Activated naive CD4-positive, alpha-beta T cell treated with anti-CD3 and anti-CD28 coated beads, Interleukin-2, amount 50 U/mL, for 24 hours (primary cell): ENCODE results near the gene PSMA8.
"Not testable (repeated sequence)": the region's sequence is repeated elsewhere in the genome, so short reads cannot be mapped to it uniquely, and the experiment has no call there.

ENCODE experiments used
- H3K27ac Mint-ChIP-seq: one replicate; pipeline ENCODE4 v1.8.0; 2021; ENCODE audit warnings: mild to moderate bottlenecking, mixed read lengths
- H3K27me3 Mint-ChIP-seq: one replicate; pipeline ENCODE4 v1.8.0; 2021; ENCODE audit warnings: mixed read lengths
- H3K36me3 Mint-ChIP-seq: one replicate; pipeline ENCODE4 v1.8.0; 2021; ENCODE audit warnings: mixed read lengths
- H3K4me1 Mint-ChIP-seq: one replicate; pipeline ENCODE4 v1.8.0; 2021; ENCODE audit warnings: mixed read lengths
- H3K4me3 Mint-ChIP-seq: one replicate; pipeline ENCODE4 v1.8.0; 2021; ENCODE audit warnings: mild to moderate bottlenecking, mixed read lengths
- H3K9me3 Mint-ChIP-seq: one replicate; pipeline ENCODE4 v1.8.0; 2021; ENCODE audit warnings: mixed read lengths

The PSMA8 gene

GRCh38 chr18:26128192-26128591 lies 5.5 kb upstream of the PSMA8 start:
- H3K4me3 Mint-ChIP-seq, H3K27ac Mint-ChIP-seq, H3K27me3 Mint-ChIP-seq, H3K36me3 Mint-ChIP-seq, H3K4me1 Mint-ChIP-seq, H3K9me3 Mint-ChIP-seq: not testable (repeated sequence)

GRCh38 chr18:26134107-26134506 lies 438 bp downstream of the PSMA8 start:
- Mint-ChIP-seq H3K4me1 (peaks cover 3% of the 10 kb centered on the region), H3K27me3 (no peaks in the 10 kb centered on the region), H3K4me3 (peak overlapping the region; percentile 82), H3K27ac (peak overlapping the region; percentile 76), H3K9me3 (peaks cover 5% of the 10 kb centered on the region), H3K36me3 (no peaks in the 10 kb centered on the region)

GRCh38 chr18:26135548-26135947 lies 1.9 kb downstream of the PSMA8 start:
- H3K27me3 Mint-ChIP-seq, result no peaks in the 10 kb centered on the region
- H3K4me1 Mint-ChIP-seq, result peaks cover 3% of the 10 kb centered on the region
- no peak overlapping the region for H3K27ac Mint-ChIP-seq
- peaks cover under 1% of the 10 kb centered on the region for H3K9me3 Mint-ChIP-seq
- H3K36me3 Mint-ChIP-seq, result peaks cover 1% of the 10 kb centered on the region
- H3K4me3 Mint-ChIP-seq, result no peak overlapping the region

- no peak overlapping the region for H3K27ac Mint-ChIP-seq
- no peaks in the 10 kb centered on the region for H3K9me3 Mint-ChIP-seq
- H3K4me3 Mint-ChIP-seq, result no peak overlapping the region
- peaks cover 4% of the 10 kb centered on the region for H3K4me1 Mint-ChIP-seq
- H3K36me3 Mint-ChIP-seq, result no peaks in the 10 kb centered on the region
- H3K27me3 Mint-ChIP-seq, result no peaks in the 10 kb centered on the region
These were observed 23.7 kb downstream of the PSMA8 start for GRCh38 chr18:26157326-26157725.

- no peak overlapping the region for H3K27ac Mint-ChIP-seq
These were observed 25.7 kb downstream of the PSMA8 start for GRCh38 chr18:26159353-26159752.

GRCh38 chr18:26164571-26164970 lies 30.9 kb downstream of the PSMA8 start:
- H3K27ac Mint-ChIP-seq, result no peak overlapping the region
- H3K4me1 Mint-ChIP-seq, result peaks cover 2% of the 10 kb centered on the region
- no peaks in the 10 kb centered on the region for H3K9me3 Mint-ChIP-seq
- H3K27me3 Mint-ChIP-seq, result no peaks in the 10 kb centered on the region
- H3K36me3 Mint-ChIP-seq, result no peaks in the 10 kb centered on the region
- H3K4me3 Mint-ChIP-seq, result no peak overlapping the region

More at GRCh38 chr18:26159353-26159752, 25.7 kb downstream of the PSMA8 start:
- no peaks in the 10 kb centered on the region for H3K27me3 Mint-ChIP-seq
- H3K4me3 Mint-ChIP-seq, result no peak overlapping the region
- H3K36me3 Mint-ChIP-seq, result no peaks in the 10 kb centered on the region
- H3K9me3 Mint-ChIP-seq, result no peaks in the 10 kb centered on the region
- H3K4me1 Mint-ChIP-seq, result peaks cover 4% of the 10 kb centered on the region

GRCh38 chr18:26167592-26167991 lies 33.9 kb downstream of the PSMA8 start:
- H3K4me1 Mint-ChIP-seq, H3K36me3 Mint-ChIP-seq, H3K4me3 Mint-ChIP-seq, H3K27me3 Mint-ChIP-seq, H3K9me3 Mint-ChIP-seq, H3K27ac Mint-ChIP-seq: not testable (repeated sequence)

- no peaks in the 10 kb centered on the region for H3K9me3 Mint-ChIP-seq
- no peaks in the 10 kb centered on the region for H3K36me3 Mint-ChIP-seq
- no peak overlapping the region for H3K27ac Mint-ChIP-seq
- no peaks in the 10 kb centered on the region for H3K27me3 Mint-ChIP-seq
- H3K4me3 Mint-ChIP-seq, result no peak overlapping the region
- H3K4me1 Mint-ChIP-seq, result peaks cover 15% of the 10 kb centered on the region
These were observed 41.8 kb downstream of the PSMA8 start for GRCh38 chr18:26175481-26175880.

- Mint-ChIP-seq H3K36me3 (no peaks in the 10 kb centered on the region), H3K9me3 (no peaks in the 10 kb centered on the region), H3K4me1 (peaks cover 15% of the 10 kb centered on the region), H3K27ac (no peak overlapping the region), H3K4me3 (no peak overlapping the region), H3K27me3 (no peaks in the 10 kb centered on the region)
These were observed 42.5 kb downstream of the PSMA8 start for GRCh38 chr18:26176134-26176533.

GRCh38 chr18:26181343-26181826 lies 47.7 kb downstream of the PSMA8 start:
- H3K27me3 Mint-ChIP-seq, result no peaks in the 10 kb centered on the region
- no peak overlapping the region for H3K27ac Mint-ChIP-seq
- no peaks in the 10 kb centered on the region for H3K9me3 Mint-ChIP-seq
- H3K36me3 Mint-ChIP-seq, result no peaks in the 10 kb centered on the region
- H3K4me3 Mint-ChIP-seq, result no peak overlapping the region
- peaks cover 5% of the 10 kb centered on the region for H3K4me1 Mint-ChIP-seq

GRCh38 chr18:26183395-26184112 lies 49.9 kb downstream of the PSMA8 start:
- H3K4me1 Mint-ChIP-seq, result peaks cover 6% of the 10 kb centered on the region
- no peaks in the 10 kb centered on the region for H3K27me3 Mint-ChIP-seq
- no peaks in the 10 kb centered on the region for H3K36me3 Mint-ChIP-seq
- no peak overlapping the region for H3K27ac Mint-ChIP-seq
- H3K4me3 Mint-ChIP-seq, result no peak overlapping the region
- H3K9me3 Mint-ChIP-seq, result no peaks in the 10 kb centered on the region

GRCh38 chr18:26185267-26185666 lies 51.6 kb downstream of the PSMA8 start:
- no peak overlapping the region for H3K27ac Mint-ChIP-seq
- H3K4me3 Mint-ChIP-seq, result no peak overlapping the region
- H3K9me3 Mint-ChIP-seq, result no peaks in the 10 kb centered on the region
- H3K36me3 Mint-ChIP-seq, result no peaks in the 10 kb centered on the region
- H3K27me3 Mint-ChIP-seq, result no peaks in the 10 kb centered on the region
- peaks cover 19% of the 10 kb centered on the region for H3K4me1 Mint-ChIP-seq

- Mint-ChIP-seq H3K27ac (peak overlapping the region; percentile 77), H3K27me3 (no peaks in the 10 kb centered on the region), H3K36me3 (no peaks in the 10 kb centered on the region), H3K4me3 (peak overlapping the region; percentile 74), H3K4me1 (peaks cover 30% of the 10 kb centered on the region), H3K9me3 (no peaks in the 10 kb centered on the region)
These were observed 56.8 kb downstream of the PSMA8 start for GRCh38 chr18:26190506-26190905.

GRCh38 chr18:26192233-26192632 lies 58.6 kb downstream of the PSMA8 start:
- Mint-ChIP-seq H3K36me3 (no peaks in the 10 kb centered on the region), H3K9me3 (no peaks in the 10 kb centered on the region), H3K27ac (no peak overlapping the region), H3K4me3 (no peak overlapping the region), H3K27me3 (no peaks in the 10 kb centered on the region), H3K4me1 (peaks cover 30% of the 10 kb centered on the region)

GRCh38 chr18:26196605-26197004 lies 62.9 kb downstream of the PSMA8 start:
- no peak overlapping the region for H3K27ac Mint-ChIP-seq
- no peaks in the 10 kb centered on the region for H3K9me3 Mint-ChIP-seq
- no peak overlapping the region for H3K4me3 Mint-ChIP-seq
- H3K27me3 Mint-ChIP-seq, result no peaks in the 10 kb centered on the region
- H3K36me3 Mint-ChIP-seq, result no peaks in the 10 kb centered on the region
- H3K4me1 Mint-ChIP-seq, result peaks cover 8% of the 10 kb centered on the region

GRCh38 chr18:26202001-26202400 lies 68.3 kb downstream of the PSMA8 start:
- peaks cover 10% of the 10 kb centered on the region for H3K4me1 Mint-ChIP-seq
- not testable (repeated sequence) for H3K36me3 Mint-ChIP-seq

GRCh38 chr18:26205318-26205717 lies 71.6 kb downstream of the PSMA8 start:
- no peak overlapping the region for H3K4me3 Mint-ChIP-seq
- H3K27ac Mint-ChIP-seq, result peak overlapping the region; percentile 10
- no peaks in the 10 kb centered on the region for H3K36me3 Mint-ChIP-seq
- H3K9me3 Mint-ChIP-seq, result no peaks in the 10 kb centered on the region
- H3K4me1 Mint-ChIP-seq, result peaks cover 15% of the 10 kb centered on the region
- H3K27me3 Mint-ChIP-seq, result no peaks in the 10 kb centered on the region

More at GRCh38 chr18:26202001-26202400, 68.3 kb downstream of the PSMA8 start:
- H3K27me3 Mint-ChIP-seq, H3K27ac Mint-ChIP-seq, H3K4me3 Mint-ChIP-seq, H3K9me3 Mint-ChIP-seq: not testable (repeated sequence)
